ENCODE measurements around the gene ANO3.

The ANO3 gene

GRCh38 chr11:26708736-26709456 lies 377.0 kb downstream of the ANO3 start:
- no peak for DNase-seq (ENCODE audit: low read depth in 2 of 2)

- no peak for DNase-seq (ENCODE audit: low read depth in 2 of 2)
Measured at GRCh38 chr11:26710489-26710888, 378.6 kb downstream of the ANO3 start.

DNA sequence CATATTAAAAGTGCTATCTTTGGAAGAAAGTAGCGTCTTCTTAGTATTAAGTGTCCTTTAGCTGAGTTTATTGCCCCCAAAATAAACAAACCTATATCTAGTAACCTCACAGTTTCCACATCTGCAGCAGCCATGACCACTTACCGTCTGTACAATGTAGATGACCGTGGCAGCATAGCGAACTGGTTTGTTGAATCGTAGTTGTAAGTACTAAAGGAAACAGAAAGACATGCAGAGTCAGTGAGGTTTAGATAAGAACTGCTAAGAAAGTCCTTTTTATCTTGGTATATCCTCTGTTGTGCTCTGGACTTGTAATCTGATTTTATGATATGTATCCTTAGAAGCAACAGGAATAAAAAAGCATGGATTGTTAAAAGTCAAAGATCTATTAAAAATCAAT lies 380.6 kb downstream of the ANO3 start:
- no peak for DNase-seq (ENCODE audit: low read depth in 2 of 2)

Measured in stimulated activated CD4-positive, alpha-beta T cell treated with anti-CD3 and anti-CD28 coated beads, Interleukin-4, amount 100 ng/mL, for 48 hours (primary cell).